ENCODE measurements around the gene FADS3.
A peak's percentile ranks its signal among the peaks of the same experiment; 100 is the strongest.

The FADS3 gene

GRCh38 chr11:61891331-61892084 lies at the start of gene FADS3:
Gene FADS3, minus strand, starts transcription at chr11:61891545. Its CDS starts 164 bp downstream, at chr11:61891381.
- peak; percentile 51 for DNase-seq

GRCh38 chr11:61940466-61940865 lies 49.1 kb upstream of the FADS3 start:
- no peak for DNase-seq

- DNase-seq, result no peak
These were observed 44.5 kb upstream of the FADS3 start for GRCh38 chr11:61935861-61936260.

GRCh38 chr11:61930933-61931332 lies 39.6 kb upstream of the FADS3 start:
- DNase-seq, result no peak

- no peak for DNase-seq
These were observed 37.3 kb upstream of the FADS3 start for GRCh38 chr11:61928606-61929005.

GRCh38 chr11:61927501-61927900 lies 36.2 kb upstream of the FADS3 start:
- DNase-seq, result no peak

GRCh38 chr11:61926235-61926634 lies 34.9 kb upstream of the FADS3 start:
- DNase-seq, result no peak

- DNase-seq, result no peak
These were observed 34.4 kb upstream of the FADS3 start for GRCh38 chr11:61925736-61926135.

- no peak for DNase-seq
These were observed 32.7 kb upstream of the FADS3 start for GRCh38 chr11:61924064-61924455.

GRCh38 chr11:61923166-61924063 lies 32.1 kb upstream of the FADS3 start:
- DNase-seq, result no peak

GRCh38 chr11:61922539-61922938 lies 31.2 kb upstream of the FADS3 start:
- no peak for DNase-seq

- DNase-seq, result no peak
These were observed 30.1 kb upstream of the FADS3 start for GRCh38 chr11:61921446-61921845.

- no peak for DNase-seq
These were observed 28.6 kb upstream of the FADS3 start for GRCh38 chr11:61919705-61920631.

GRCh38 chr11:61918938-61919704 lies 27.8 kb upstream of the FADS3 start:
- DNase-seq, result no peak

- DNase-seq, result no peak
These were observed 27.0 kb upstream of the FADS3 start for GRCh38 chr11:61918251-61918937.

GRCh38 chr11:61917334-61918109 lies 26.2 kb upstream of the FADS3 start, which contains the start of gene RAB3IL1:
Gene RAB3IL1, minus strand, starts transcription at chr11:61917566. Its CDS starts 199 bp downstream, at chr11:61917367.
- no peak for DNase-seq

- DNase-seq, result no peak
These were observed 25.5 kb upstream of the FADS3 start for GRCh38 chr11:61916737-61917333.

GRCh38 chr11:61914471-61915171 lies 23.3 kb upstream of the FADS3 start:
- DNase-seq, result no peak

- DNase-seq, result no peak
These were observed 22.5 kb upstream of the FADS3 start for GRCh38 chr11:61913699-61914395.
